Measurements from ENCODE around the gene FGFR1OP2. TPM values are rescaled to one million over a fixed set of nuclear protein-coding genes. Genes with fewer than 3 reads are reported as not detected.

The FGFR1OP2 gene
- total and polyA plus RNA-seq, 2 of the 8 experiments (the other 6 are each of a cell fraction or from before 2014, with no cell fraction given): 8.8 to 34.4 TPM

DNA sequence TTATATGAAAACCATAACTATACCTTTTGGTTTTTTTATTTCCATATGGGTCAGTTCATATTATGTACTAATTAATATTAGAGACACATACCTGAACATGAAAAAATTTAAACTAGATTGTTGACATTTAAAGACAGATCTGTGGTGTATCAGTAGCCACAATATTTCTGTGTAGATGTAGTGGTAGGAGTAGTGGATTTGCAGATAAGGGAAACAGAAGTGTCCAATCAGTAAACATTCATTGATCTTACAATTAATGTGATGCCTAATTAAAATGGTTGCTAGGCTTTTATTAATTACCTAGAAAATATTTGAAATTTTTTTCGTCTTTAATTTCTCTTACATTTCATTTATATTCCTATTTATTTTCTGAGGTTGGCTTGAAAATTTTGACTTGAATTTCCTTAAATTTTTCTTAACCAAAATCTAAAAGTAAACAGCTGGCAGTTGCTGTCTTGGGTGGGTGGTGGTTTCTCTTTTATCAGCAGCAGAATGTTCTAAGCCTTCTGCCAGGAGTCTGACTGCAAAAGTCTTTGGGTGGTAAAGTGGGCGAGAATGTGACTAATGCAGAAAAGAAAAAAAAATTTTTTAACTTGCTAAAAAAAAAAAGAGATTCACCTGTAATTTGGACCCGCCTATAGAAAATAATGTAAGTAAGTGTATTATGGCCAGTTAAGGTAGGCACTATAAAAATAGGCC lies 2.4 kb downstream of the FGFR1OP2 start:
- no peak overlapping the region for H4K91ac ChIP-seq (replicated peaks; ENCODE audit: insufficient read length, low read length)
- no peak overlapping the region for H4K5ac ChIP-seq (ENCODE audit: insufficient read length, low read depth, low read length)
- H2AFZ ChIP-seq (ENCODE audit: low read length): no peak overlapping the region
- peaks cover 0 to 5% (median 3%) of the 10 kb centered on the region in 4 experiments; a peak in 6 of 7 replicates for H3K4me1 ChIP-seq (replicated peaks in 1 of 4; ENCODE audit: control insufficient read depth in 3 of 4, insufficient read depth in 4 of 4, low read length in 3 of 4)
- H3K4me2 ChIP-seq (ENCODE audit: insufficient read depth in 1 of 2, low read depth in 2 of 2, low read length in 2 of 2): no peak overlapping the region
- POLR2A ChIA-PET (ENCODE audit: partially characterized antibody): no interaction called here
- no peak overlapping the region for H2AK5ac ChIP-seq (ENCODE audit: low read depth, low read length)
- WGBS, 2 experiments (ENCODE audit: extremely low coverage in 1 of 2, insufficient coverage in 1 of 2, insufficient read length in 1 of 2, insufficient replicate concordance in 2 of 2, low coverage in 1 of 2, low lambda C conversion rate in 2 of 2, missing lambda C conversion rate in 1 of 2): 92% methylated on average over 3 of the region's 3 CpGs; no CpG with 5 or more reads in 1 of the 2 experiments
- no peak overlapping the region for H2BK120ac ChIP-seq (replicated peaks; ENCODE audit: low read depth, low read length)
- no peak overlapping the region for H4K8ac ChIP-seq (ENCODE audit: extremely low read depth, insufficient read depth, low read length)
- H3K23me2 ChIP-seq (ENCODE audit: low read depth, low read length): peaks cover 5% of the 10 kb centered on the region
- H3K79me2 ChIP-seq (ENCODE audit: control insufficient read depth in 1 of 2, insufficient read depth in 2 of 2, low read length in 2 of 2): peaks cover 5 to 90% of the 10 kb centered on the region in 2 experiments; a peak in 3 of 4 replicates
- H3K27ac ChIP-seq (ENCODE audit: low read depth, low read length): no peak overlapping the region
- no peak overlapping the region for H2BK5ac ChIP-seq (ENCODE audit: low read depth, low read length)
- H3K9ac ChIP-seq (replicated peaks in 1 of 4; ENCODE audit: extremely low read depth in 1 of 4, low read depth in 3 of 4, low read length in 3 of 4): no peak overlapping the region
- H3K4ac ChIP-seq (replicated peaks; ENCODE audit: insufficient read length, low read depth, low read length): no peak overlapping the region
- H3K14ac ChIP-seq (ENCODE audit: insufficient read length): no peak overlapping the region
- CTCF ChIA-PET (ENCODE audit: partially characterized antibody): interaction anchor here (1.0 kb wide), 1 partner anchor 70 kb away, joined by 3 read pairs; no protein-coding TSS in a partner anchor
- no peaks in the 10 kb centered on the region for H3K9me3 ChIP-seq (ENCODE audit: insufficient read depth in 2 of 2, low read depth in 1 of 2, low read length in 1 of 2)
- no peak for DNase-seq (ENCODE audit: low read depth in 1 of 2, low spot score in 2 of 2)
- FAIRE-seq: no peak
- 0 out of 8 replicates have a peak overlapping the region, but pooled peaks of 1 of the 4 experiments have one; percentile 97 for H3K4me3 ChIP-seq (ENCODE audit: extremely low read depth in 1 of 4, insufficient read depth in 2 of 4, low read depth in 3 of 4, low read length in 4 of 4)
- no peaks in the 10 kb centered on the region for H3K36me3 ChIP-seq (ENCODE audit: control insufficient read depth in 2 of 4, insufficient read depth in 4 of 4, low read length in 3 of 4)
- no peak overlapping the region for H2BK15ac ChIP-seq (ENCODE audit: low read length)
- H4K20me1 ChIP-seq (replicated peaks in 1 of 2; ENCODE audit: control insufficient read depth in 1 of 2, insufficient read depth in 2 of 2, low read length in 2 of 2): peaks cover 4% of the 10 kb centered on the region in 2 experiments
- no peak overlapping the region for H3K56ac ChIP-seq (replicated peaks; ENCODE audit: insufficient read length, low read depth, low read length)
- no peak overlapping the region for H3K23ac ChIP-seq (ENCODE audit: insufficient read length)
- no peak overlapping the region for H2BK20ac ChIP-seq (ENCODE audit: low read length)
- no peaks in the 10 kb centered on the region for H3K27me3 ChIP-seq (replicated peaks in 1 of 4; ENCODE audit: control insufficient read depth in 3 of 4, extremely low read depth in 1 of 4, insufficient read depth in 3 of 4, low read length in 3 of 4)
- no peak overlapping the region for H2BK12ac ChIP-seq (ENCODE audit: low read depth, low read length)
- no peak overlapping the region for H3K18ac ChIP-seq (ENCODE audit: extremely low read depth, low read length)
- peaks cover 2% of the 10 kb centered on the region; the same call in 1 of the 2 replicates for H3K79me1 ChIP-seq (ENCODE audit: low read depth, low read length)
- TF ChIP-seq RAD21 (IDR thresholded peaks at IDR 0.05 in 1 of 2, conservative IDR thresholded peaks at IDR 0.05 in 1 of 2; ENCODE audit: low read depth in 2 of 2, low read length in 2 of 2) (no peak), CHD2 (IDR thresholded peaks at IDR 0.05; ENCODE audit: low read length) (no peak), SP1 (IDR thresholded peaks at IDR 0.05; ENCODE audit: low read depth, low read length) (no peak), SRF (IDR thresholded peaks at IDR 0.05; ENCODE audit: low read depth, low read length) (no peak), GTF2F1 (IDR thresholded peaks at IDR 0.05; ENCODE audit: borderline replicate concordance, low read depth, low read length) (no peak), RFX5 (IDR thresholded peaks at IDR 0.05; ENCODE audit: borderline replicate concordance, low read depth, low read length) (no peak), EP300 (IDR thresholded peaks at IDR 0.05; ENCODE audit: borderline replicate concordance in 1 of 2, low read depth in 2 of 2, low read length in 2 of 2) (no peak), NRF1 (IDR thresholded peaks at IDR 0.05; ENCODE audit: low read depth, low read length) (no peak), RXRA (IDR thresholded peaks at IDR 0.05; ENCODE audit: insufficient read depth, low read depth, low read length) (no peak), JUN (IDR thresholded peaks at IDR 0.05; ENCODE audit: low read depth, low read length) (no peak)
- TF ChIP-seq, protein P1, sequence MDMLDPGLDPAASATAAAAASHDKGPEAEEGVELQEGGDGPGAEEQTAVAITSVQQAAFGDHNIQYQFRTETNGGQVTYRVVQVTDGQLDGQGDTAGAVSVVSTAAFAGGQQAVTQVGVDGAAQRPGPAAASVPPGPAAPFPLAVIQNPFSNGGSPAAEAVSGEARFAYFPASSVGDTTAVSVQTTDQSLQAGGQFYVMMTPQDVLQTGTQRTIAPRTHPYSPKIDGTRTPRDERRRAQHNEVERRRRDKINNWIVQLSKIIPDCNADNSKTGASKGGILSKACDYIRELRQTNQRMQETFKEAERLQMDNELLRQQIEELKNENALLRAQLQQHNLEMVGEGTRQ (IDR thresholded peaks at IDR 0.05; ENCODE audit: low read length): no peak
